Activated naive CD4-positive, alpha-beta T cell treated with anti-CD3 and anti-CD28 coated beads, Interleukin-2, amount 10 ng/mL, durations not matched to agents 7 days and 5 days (primary cell): Measurements from ENCODE around the gene GLT8D2.
"Not testable (repeated sequence)": the region's sequence is repeated elsewhere in the genome, so short reads cannot be mapped to it uniquely, and the experiment has no call there.

Experiments
- CTCF ChIA-PET: fragments of 350-600 bp; sonication (Branson Sonifier 250); formaldehyde crosslinking; loops from one replicate; lab custom pipeline; 2021; ENCODE audit warnings: antibody characterized with exemption; lab: Charles Lee
- DNase-seq: peaks from one replicate; pipeline ENCODE4 v3.0.0-alpha.2; 2020
- H3K27ac Mint-ChIP-seq: one replicate; pipeline ENCODE4 v1.8.0; 2021; ENCODE audit warnings: mild to moderate bottlenecking, moderate library complexity, mixed read lengths
- H3K27me3 Mint-ChIP-seq: one replicate; pipeline ENCODE4 v1.8.0; 2021; ENCODE audit warnings: mild to moderate bottlenecking, mixed read lengths
- H3K36me3 Mint-ChIP-seq: one replicate; pipeline ENCODE4 v1.8.0; 2021; ENCODE audit warnings: mixed read lengths
- H3K4me1 Mint-ChIP-seq: one replicate; pipeline ENCODE4 v1.8.0; 2021; ENCODE audit warnings: mixed read lengths
- H3K4me3 Mint-ChIP-seq: one replicate; pipeline ENCODE4 v1.8.0; 2021; ENCODE audit warnings: mild to moderate bottlenecking, moderate library complexity, mixed read lengths
- H3K9me3 Mint-ChIP-seq: one replicate; pipeline ENCODE4 v1.8.0; 2021; ENCODE audit warnings: mixed read lengths

Gene GLT8D2

DNA sequence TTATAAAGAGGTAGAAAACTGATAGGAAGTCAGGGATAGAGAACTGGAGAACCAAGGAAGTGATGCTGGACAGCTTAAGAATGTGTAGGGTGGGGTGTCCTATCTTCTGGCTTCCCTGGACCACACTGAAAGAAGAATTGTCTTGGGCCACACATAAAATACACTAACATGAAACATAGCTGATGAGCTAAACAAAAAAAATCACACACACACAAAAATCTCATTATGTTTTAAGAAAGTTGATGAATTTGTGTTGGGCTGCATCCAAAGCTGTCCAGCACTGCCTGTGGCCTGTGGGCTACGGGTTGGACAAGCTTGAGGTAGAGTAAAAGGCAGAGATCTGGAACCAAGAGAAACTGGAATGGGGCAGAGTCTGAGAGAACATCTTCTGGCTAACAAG lies 7.4 kb downstream of the GLT8D2 start:
- Mint-ChIP-seq H3K36me3 (no peaks in the 10 kb centered on the region), H3K4me3 (no peak overlapping the region), H3K4me1 (no peaks in the 10 kb centered on the region), H3K27me3 (peaks cover 29% of the 10 kb centered on the region), H3K27ac (no peak overlapping the region), H3K9me3 (no peaks in the 10 kb centered on the region)
- CTCF ChIA-PET, result interaction anchor here (1.1 kb wide), 1 partner anchor 66 kb away, joined by 5 read pairs; no protein-coding TSS in a partner anchor
- DNase-seq, result no peak

DNA sequence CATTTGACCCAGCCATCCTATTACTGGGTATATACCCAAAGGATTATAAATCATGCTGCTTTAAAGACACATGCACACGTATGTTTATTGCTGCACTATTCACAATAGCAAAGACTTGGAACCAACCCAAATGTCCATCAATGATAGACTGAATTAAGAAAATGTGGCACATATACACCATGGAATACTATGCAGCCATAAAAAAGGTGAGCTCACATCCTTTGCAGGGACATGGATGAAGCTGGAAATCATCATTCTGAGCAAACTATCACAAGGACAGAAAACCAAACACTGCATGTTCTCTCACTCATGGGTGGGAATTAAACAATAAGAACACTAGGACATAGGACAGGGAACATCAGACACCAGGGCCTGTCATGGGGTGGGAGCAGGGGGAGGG lies 10.2 kb downstream of the GLT8D2 start:
- not testable (repeated sequence) for H3K27ac Mint-ChIP-seq, H3K4me3 Mint-ChIP-seq, H3K9me3 Mint-ChIP-seq, H3K36me3 Mint-ChIP-seq, H3K4me1 Mint-ChIP-seq, DNase-seq
- peaks cover 27% of the 10 kb centered on the region for H3K27me3 Mint-ChIP-seq
- CTCF ChIA-PET, result interaction anchor here (1.2 kb wide), 1 partner anchor 69 kb away, joined by 5 read pairs; no protein-coding TSS in a partner anchor

DNA sequence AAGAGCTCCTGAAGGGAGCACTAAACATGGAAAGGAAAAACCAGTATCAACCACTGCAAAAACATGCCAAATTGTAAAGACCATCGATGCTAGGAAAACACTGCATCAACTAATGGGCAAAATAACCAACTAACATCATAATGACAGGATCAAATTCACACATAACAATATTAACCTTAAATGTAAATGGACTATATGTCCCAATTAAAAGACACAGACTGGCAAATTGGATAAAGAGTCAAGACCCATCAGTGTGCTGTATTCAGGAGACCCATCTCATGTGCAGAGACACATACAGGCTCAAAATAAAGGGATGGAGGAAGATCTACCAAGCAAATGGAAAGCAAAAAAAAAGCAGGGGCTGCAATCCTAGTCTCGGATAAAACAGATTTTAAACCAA lies 13.8 kb downstream of the GLT8D2 start:
- H3K9me3 Mint-ChIP-seq, DNase-seq, H3K36me3 Mint-ChIP-seq, H3K4me3 Mint-ChIP-seq, H3K4me1 Mint-ChIP-seq, H3K27ac Mint-ChIP-seq: not testable (repeated sequence)
- peaks cover 22% of the 10 kb centered on the region for H3K27me3 Mint-ChIP-seq
- CTCF ChIA-PET, result interaction anchor here (1.2 kb wide), 1 partner anchor 32 kb away, joined by 4 read pairs; no protein-coding TSS in a partner anchor

DNA sequence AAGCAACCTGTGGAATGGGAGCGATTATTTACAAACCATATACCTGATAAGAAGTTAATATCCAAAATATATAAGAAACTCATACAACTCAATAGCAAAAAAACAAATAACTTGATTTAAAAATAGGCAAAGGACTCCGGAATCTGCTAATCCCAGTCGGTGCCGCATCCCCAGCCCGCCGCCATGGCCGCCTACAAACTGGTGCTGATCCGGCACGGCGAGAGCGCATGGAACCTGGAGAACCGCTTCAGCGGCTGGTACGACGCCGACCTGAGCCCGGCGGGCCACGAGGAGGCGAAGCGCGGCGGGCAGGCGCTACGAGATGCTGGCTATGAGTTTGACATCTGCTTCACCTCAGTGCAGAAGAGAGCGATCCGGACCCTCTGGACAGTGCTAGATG lies 19.4 kb downstream of the GLT8D2 start:
- CTCF ChIA-PET, H3K36me3 Mint-ChIP-seq, H3K4me3 Mint-ChIP-seq, H3K27ac Mint-ChIP-seq, H3K4me1 Mint-ChIP-seq, DNase-seq, H3K9me3 Mint-ChIP-seq: not testable (repeated sequence)
- H3K27me3 Mint-ChIP-seq, result peaks cover 28% of the 10 kb centered on the region

DNA sequence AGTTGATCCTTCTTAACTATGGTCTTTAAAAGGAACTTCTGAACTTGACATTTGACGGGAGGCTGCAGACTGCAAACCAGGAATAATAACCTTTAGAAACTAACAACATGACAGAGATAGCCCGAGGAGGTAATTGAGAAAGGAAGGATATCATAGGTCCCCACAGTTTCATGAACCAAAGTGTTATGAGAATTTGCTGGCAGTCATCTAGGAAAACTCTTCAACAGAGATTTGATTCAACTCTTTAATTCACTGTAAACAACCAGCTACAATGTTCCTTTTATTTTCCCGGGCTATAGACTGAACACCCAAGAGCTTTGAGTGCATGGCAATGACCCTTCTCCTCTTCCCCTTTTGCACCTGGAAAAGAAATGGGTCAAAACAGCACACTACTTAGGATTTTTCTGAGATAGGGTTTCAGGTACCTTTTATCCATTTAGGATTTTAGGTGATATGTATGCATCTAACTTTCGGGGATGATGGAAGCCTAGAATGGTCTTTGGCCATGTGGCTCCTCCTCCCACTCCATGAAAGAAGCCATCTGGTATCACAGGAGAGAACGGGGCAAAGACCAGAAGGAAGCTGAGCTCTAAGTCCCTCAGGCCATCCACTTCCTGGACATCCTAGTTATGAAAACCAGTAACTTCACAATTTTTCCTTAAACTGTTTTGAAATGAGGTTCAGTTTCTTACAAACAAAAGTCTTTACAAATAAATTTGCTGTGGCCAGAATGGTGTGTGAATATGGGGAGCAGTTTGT lies 23.0 kb downstream of the GLT8D2 start:
- H3K9me3 Mint-ChIP-seq, result no peaks in the 10 kb centered on the region
- CTCF ChIA-PET, result no interaction called here
- H3K4me1 Mint-ChIP-seq, result no peaks in the 10 kb centered on the region
- no peak overlapping the region for H3K27ac Mint-ChIP-seq
- no peak overlapping the region for H3K4me3 Mint-ChIP-seq
- no peak for DNase-seq
- H3K36me3 Mint-ChIP-seq, result no peaks in the 10 kb centered on the region
- H3K27me3 Mint-ChIP-seq, result peaks cover 19% of the 10 kb centered on the region

DNA sequence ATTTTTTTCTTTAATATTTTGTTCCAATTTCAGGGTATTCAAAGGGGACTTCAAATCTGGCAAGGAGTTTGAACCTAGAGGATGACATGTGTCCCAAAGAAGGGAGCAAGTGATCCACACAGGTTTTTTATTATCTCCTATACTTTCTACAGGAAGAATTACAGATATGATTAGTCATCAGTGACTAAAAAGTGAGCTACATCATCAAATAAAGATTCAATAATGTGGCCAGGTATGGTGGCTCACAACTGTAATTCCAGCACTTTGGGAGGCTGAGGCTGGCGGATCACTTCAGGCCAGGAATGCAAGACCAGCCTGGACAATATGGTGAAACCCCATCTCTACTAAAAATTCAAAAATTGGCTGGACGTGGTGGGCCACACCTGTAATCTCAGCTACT lies 24.2 kb downstream of the GLT8D2 start:
- CTCF ChIA-PET, result no interaction called here
- peaks cover 31% of the 10 kb centered on the region for H3K27me3 Mint-ChIP-seq
- H3K27ac Mint-ChIP-seq, result no peak overlapping the region
- DNase-seq, result no peak
- no peaks in the 10 kb centered on the region for H3K36me3 Mint-ChIP-seq
- no peaks in the 10 kb centered on the region for H3K4me1 Mint-ChIP-seq
- no peak overlapping the region for H3K4me3 Mint-ChIP-seq
- no peaks in the 10 kb centered on the region for H3K9me3 Mint-ChIP-seq

DNA sequence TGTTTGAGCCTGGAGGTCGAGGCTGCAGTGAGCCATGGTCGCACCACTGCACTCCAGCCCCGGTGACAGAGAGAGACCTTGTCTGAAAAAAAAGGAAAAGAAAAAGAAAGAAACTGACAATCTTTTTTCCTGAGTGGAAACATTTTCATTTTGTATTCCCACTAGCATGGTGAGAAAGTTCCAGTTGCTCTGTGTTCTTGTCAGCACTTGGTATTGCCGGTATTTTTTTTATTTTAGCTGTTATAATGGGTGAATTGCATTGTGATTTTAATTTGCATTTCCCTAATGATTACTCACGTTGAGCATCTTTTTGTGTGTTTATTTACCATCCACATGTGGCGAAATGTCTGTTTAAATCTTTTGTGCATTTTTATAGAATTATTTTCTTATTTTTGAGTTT lies 25.6 kb downstream of the GLT8D2 start:
- CTCF ChIA-PET, result no interaction called here
- no peak for DNase-seq
- Mint-ChIP-seq H3K36me3 (no peaks in the 10 kb centered on the region), H3K4me3 (no peak overlapping the region), H3K4me1 (no peaks in the 10 kb centered on the region), H3K27ac (no peak overlapping the region), H3K9me3 (no peaks in the 10 kb centered on the region), H3K27me3 (peaks cover 41% of the 10 kb centered on the region)

DNA sequence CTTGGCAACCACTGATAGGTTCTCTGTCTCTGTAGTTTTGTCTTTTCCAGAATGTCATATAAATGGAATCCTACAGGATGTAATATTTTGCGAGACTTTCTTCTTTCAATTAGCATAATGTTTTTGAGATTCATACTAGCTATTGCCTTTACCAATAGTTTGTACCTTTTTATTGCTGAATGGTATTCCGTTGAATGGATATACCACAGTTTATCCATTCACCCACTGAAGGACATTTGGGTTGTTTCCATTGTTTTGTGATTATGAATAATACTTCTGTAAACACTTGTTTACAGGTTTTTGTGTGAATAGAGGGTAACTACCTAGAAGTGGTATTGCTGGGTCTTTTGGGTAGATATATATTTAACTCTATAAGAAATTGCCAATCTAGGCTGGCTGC lies 26.3 kb downstream of the GLT8D2 start:
- no peak overlapping the region for H3K27ac Mint-ChIP-seq
- no peak overlapping the region for H3K4me3 Mint-ChIP-seq
- no peaks in the 10 kb centered on the region for H3K4me1 Mint-ChIP-seq
- CTCF ChIA-PET, result no interaction called here
- no peaks in the 10 kb centered on the region for H3K36me3 Mint-ChIP-seq
- peaks cover 38% of the 10 kb centered on the region for H3K27me3 Mint-ChIP-seq
- no peaks in the 10 kb centered on the region for H3K9me3 Mint-ChIP-seq
- no peak for DNase-seq

DNA sequence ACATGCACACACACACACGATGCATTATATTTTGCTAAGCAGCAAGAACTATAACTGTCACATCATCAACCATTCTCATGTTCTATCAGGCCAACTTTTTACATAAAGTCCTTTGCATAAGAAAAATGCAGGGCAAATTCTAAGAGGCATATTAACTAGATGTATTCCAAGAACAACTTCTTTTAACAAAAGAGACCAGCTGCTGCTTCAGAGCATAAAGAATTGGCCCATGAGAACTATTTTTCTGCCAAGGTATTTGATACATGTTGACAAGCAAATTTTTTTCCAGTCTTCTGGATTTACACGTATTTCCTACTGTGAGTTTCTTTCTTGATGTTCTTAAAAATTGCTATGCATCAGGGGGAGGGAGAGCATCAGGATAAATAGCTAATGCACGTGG lies 27.2 kb downstream of the GLT8D2 start:
- H3K9me3 Mint-ChIP-seq, result no peaks in the 10 kb centered on the region
- DNase-seq, result no peak
- CTCF ChIA-PET, result no interaction called here
- no peaks in the 10 kb centered on the region for H3K36me3 Mint-ChIP-seq
- H3K27ac Mint-ChIP-seq, result no peak overlapping the region
- peaks cover 32% of the 10 kb centered on the region for H3K27me3 Mint-ChIP-seq
- no peak overlapping the region for H3K4me3 Mint-ChIP-seq
- no peaks in the 10 kb centered on the region for H3K4me1 Mint-ChIP-seq

DNA sequence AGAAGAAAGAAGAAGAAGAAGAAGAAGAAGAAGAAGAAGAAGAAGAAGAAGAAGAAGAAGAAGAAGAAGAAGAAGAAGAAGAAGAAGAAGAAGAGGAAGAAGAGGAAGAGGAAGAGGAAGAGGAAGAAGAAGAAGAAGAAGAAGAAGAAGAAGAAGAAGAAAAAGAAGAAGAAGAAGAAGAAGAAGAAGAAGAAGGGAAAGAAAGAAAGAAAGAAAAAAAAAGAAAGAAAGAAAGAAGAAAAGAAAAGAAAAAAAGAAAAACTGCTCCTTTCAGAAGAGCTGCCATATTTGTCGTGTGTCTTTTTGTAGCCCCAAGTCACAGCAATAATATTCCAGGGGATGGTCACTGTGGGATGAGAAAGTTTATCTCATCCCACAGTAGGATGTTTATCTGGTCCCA lies 28.1 kb downstream of the GLT8D2 start:
- H3K9me3 Mint-ChIP-seq, DNase-seq, H3K36me3 Mint-ChIP-seq, H3K4me3 Mint-ChIP-seq, CTCF ChIA-PET, H3K27ac Mint-ChIP-seq, H3K4me1 Mint-ChIP-seq: not testable (repeated sequence)
- peaks cover 27% of the 10 kb centered on the region for H3K27me3 Mint-ChIP-seq

DNA sequence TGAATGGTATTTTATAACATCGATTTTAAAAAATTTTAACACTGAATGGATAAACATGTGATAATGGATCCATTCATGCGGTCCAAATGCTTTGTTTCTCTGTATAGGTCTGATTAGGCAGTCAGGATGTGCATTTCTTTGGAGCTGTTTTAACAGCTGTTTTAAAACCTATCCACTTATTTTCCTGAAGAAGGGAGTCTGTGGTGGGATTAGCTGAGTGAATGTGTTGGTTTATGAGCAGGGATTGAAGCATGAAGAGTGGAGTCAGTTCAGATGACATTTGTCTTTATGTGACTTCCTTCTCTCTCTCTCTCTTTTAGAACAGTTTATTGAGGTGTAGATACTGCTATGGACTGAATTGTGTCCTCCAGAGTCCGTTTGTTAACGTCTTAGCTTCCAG lies 37.7 kb downstream of the GLT8D2 start:
- DNase-seq, result no peak
- Mint-ChIP-seq H3K36me3 (no peaks in the 10 kb centered on the region), H3K27me3 (peaks cover 18% of the 10 kb centered on the region), H3K4me3 (no peak overlapping the region), H3K4me1 (no peaks in the 10 kb centered on the region), H3K27ac (no peak overlapping the region), H3K9me3 (no peaks in the 10 kb centered on the region)
- CTCF ChIA-PET, result no interaction called here

DNA sequence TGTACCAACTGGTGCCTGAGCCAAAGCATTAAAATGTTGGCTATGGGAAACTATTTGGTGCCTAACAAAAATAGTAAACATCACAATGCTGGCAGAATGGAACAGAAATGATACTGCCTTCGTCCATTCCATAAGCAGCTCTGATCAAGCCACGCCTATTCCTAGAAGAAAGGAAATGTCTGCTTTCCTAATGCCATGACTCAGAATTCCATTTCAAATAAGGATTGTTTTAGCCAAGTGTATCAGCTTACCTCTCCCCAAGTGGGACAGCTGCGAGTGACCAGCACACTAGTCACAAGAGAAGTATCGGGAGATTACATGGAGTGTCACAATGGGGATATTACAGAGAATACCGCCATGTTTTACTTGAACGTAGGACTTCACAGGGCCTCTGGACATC lies 38.7 kb downstream of the GLT8D2 start:
- CTCF ChIA-PET, result no interaction called here
- H3K4me3 Mint-ChIP-seq, result no peak overlapping the region
- no peak for DNase-seq
- no peaks in the 10 kb centered on the region for H3K4me1 Mint-ChIP-seq
- H3K9me3 Mint-ChIP-seq, result no peaks in the 10 kb centered on the region
- H3K27me3 Mint-ChIP-seq, result peaks cover 16% of the 10 kb centered on the region
- H3K27ac Mint-ChIP-seq, result no peak overlapping the region
- H3K36me3 Mint-ChIP-seq, result no peaks in the 10 kb centered on the region

DNA sequence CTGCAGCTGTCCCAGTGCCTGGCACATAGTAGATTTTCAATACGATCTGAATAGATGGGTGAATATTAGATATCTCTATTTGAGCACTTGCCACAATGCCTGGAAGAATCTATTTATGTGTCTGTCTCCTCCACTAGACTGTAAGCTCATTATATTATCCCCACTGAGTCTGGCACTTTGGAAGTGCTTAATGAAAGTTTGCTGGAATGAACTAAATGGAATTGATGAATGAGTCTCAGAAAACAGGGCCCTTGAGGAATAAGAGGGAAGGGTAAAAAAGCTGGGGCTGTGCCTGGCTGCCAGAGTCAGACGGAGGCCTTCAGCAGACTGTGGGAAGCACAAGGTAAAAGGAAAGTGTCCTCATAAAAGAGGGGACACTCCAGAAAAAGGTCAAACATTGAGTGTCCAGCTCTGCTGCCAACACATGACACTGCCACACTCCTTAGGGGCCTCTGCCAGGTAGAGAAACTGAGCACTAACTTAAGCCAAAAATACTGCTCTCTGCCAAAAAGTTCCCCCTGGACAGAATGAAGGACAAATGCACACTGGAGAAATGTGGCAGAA lies 39.3 kb downstream of the GLT8D2 start:
- H3K4me3 Mint-ChIP-seq, result no peak overlapping the region
- H3K9me3 Mint-ChIP-seq, result no peaks in the 10 kb centered on the region
- CTCF ChIA-PET, result no interaction called here
- H3K36me3 Mint-ChIP-seq, result no peaks in the 10 kb centered on the region
- H3K27ac Mint-ChIP-seq, result no peak overlapping the region
- H3K4me1 Mint-ChIP-seq, result no peaks in the 10 kb centered on the region
- no peak for DNase-seq
- H3K27me3 Mint-ChIP-seq, result peaks cover 16% of the 10 kb centered on the region

DNA sequence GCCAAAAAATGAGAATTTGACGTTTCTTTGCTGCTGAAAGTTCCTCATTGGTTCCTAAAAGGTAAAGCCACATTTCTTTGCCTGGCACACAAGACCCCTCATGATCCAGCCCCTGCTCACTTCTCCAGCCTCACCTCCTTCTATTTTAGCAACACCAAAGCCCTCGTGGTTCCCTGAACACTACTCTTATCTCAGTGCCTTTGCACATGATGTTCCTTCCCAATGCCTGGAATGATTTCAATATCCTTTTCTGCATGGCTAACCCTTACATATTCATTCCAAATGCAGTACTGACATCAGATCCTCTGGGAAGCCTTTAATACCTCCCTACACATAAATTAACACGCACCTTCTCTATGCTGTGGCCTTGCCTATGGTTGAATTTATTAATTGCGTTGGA lies 39.9 kb downstream of the GLT8D2 start:
- CTCF ChIA-PET, result no interaction called here

DNA sequence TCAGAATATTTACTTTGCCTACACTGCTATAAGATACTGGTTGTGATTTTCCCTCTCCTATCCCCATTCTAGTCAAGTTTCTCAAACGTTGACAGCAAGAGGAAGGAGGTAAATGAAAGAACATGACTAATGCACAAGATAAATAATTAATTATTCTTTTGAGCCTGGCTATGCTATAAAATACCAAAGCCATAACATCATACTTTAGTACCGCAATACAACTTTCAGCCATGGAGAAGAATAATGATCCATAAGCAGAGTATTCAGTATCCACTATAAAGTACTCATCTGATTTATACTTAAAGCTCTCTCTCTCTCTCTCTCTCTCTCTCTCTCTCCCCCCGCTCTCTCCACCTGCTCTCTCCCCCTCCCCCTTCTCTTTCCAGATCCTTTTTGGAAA lies 43.1 kb downstream of the GLT8D2 start:
- no peak for DNase-seq
- H3K9me3 Mint-ChIP-seq, result no peaks in the 10 kb centered on the region
- H3K27me3 Mint-ChIP-seq, result peaks cover 30% of the 10 kb centered on the region
- H3K4me1 Mint-ChIP-seq, result no peaks in the 10 kb centered on the region
- CTCF ChIA-PET, result no interaction called here
- no peak overlapping the region for H3K27ac Mint-ChIP-seq
- H3K4me3 Mint-ChIP-seq, result no peak overlapping the region
- no peaks in the 10 kb centered on the region for H3K36me3 Mint-ChIP-seq

More for the DNA sequence above, 39.9 kb downstream of the GLT8D2 start:
- Mint-ChIP-seq H3K9me3 (no peaks in the 10 kb centered on the region), H3K36me3 (no peaks in the 10 kb centered on the region), H3K27ac (no peak overlapping the region), H3K4me3 (no peak overlapping the region), H3K27me3 (peaks cover 16% of the 10 kb centered on the region), H3K4me1 (no peaks in the 10 kb centered on the region)
- no peak for DNase-seq
